MCF 10A (cell line): Measurements from ENCODE around the gene PLEKHM3. TPM values are rescaled to one million over a fixed set of nuclear protein-coding genes. Genes with fewer than 3 reads are reported as not detected.
A peak's percentile ranks its signal among the peaks of the same experiment; 100 is the strongest.

Experiments used
- BruUV-seq: library from RNA; stranded (reverse); fragments of 400-500 nt; replicated peaks from 2 replicates; lab custom pipeline; 2021; lab: Mats Ljungman, UMichigan
- CTCF ChIA-PET: fragments of 300-600 bp; sonication (Branson Sonifier 250); formaldehyde crosslinking; extraction: SDS; loops from one replicate; lab custom pipeline; 2021; ENCODE audit warnings: antibody characterized with exemption, inconsistent platforms; lab: Yijun Ruan, JAX
- POLR2A ChIA-PET: fragments of 300-600, 350-650 bp; sonication (Branson Sonifier 250); formaldehyde crosslinking; extraction: SDS; loops from one replicate; lab custom pipeline; 2020; ENCODE audit warnings: antibody characterized with exemption, inconsistent platforms; lab: Yijun Ruan, JAX
- DNase-seq: peaks from one replicate; pipeline ENCODE4 v3.0.0-alpha.2; 2018; ENCODE audit not compliant: unreplicated experiment
- H3K27ac Mint-ChIP-seq: one replicate; pipeline ENCODE4 v1.8.0; 2022; ENCODE audit warnings: mild to moderate bottlenecking, low read depth, mixed read lengths; ENCODE audit not compliant: unreplicated experiment
- H3K27me3 Mint-ChIP-seq: one replicate; pipeline ENCODE4 v1.8.0; 2022; ENCODE audit warnings: mixed read lengths; ENCODE audit not compliant: insufficient read depth, unreplicated experiment
- H3K36me3 Mint-ChIP-seq: one replicate; pipeline ENCODE4 v1.8.0; 2022; ENCODE audit warnings: mild to moderate bottlenecking, moderate library complexity, mixed read lengths; ENCODE audit not compliant: insufficient read depth, unreplicated experiment
- H3K4me1 Mint-ChIP-seq: one replicate; pipeline ENCODE4 v1.8.0; 2022; ENCODE audit warnings: mixed read lengths; ENCODE audit not compliant: insufficient read depth, unreplicated experiment
- H3K4me3 Mint-ChIP-seq: one replicate; pipeline ENCODE4 v1.8.0; 2022; ENCODE audit warnings: mild to moderate bottlenecking, moderate library complexity, mixed read lengths; ENCODE audit not compliant: unreplicated experiment
- H3K9me3 Mint-ChIP-seq: one replicate; pipeline ENCODE4 v1.8.0; 2022; ENCODE audit warnings: mixed read lengths; ENCODE audit not compliant: unreplicated experiment
- intact Hi-C: fragments of 100-400 bp; cut with micrococcal nuclease; formaldehyde crosslinking; loops from 2 replicates; pipeline ENCODE4 v1.14.1; 2022
- total RNA-seq: library from RNA; stranded (reverse); gene quantifications from 2 replicates; pipeline ENCODE4 v1.2.3, GENCODE V29; 2022
- TF ChIP-seq, protein P1 (sequence below): fragments of 200-600 bp; IDR thresholded peaks from one replicate; pipeline ENCODE4 v1.8.0; 2022; ENCODE audit warnings: antibody characterized with exemption, mild to moderate bottlenecking; ENCODE audit not compliant: unreplicated experiment

Gene PLEKHM3
- total RNA-seq, 1 experiment from 2014 or later = 5.4 TPM

DNA sequence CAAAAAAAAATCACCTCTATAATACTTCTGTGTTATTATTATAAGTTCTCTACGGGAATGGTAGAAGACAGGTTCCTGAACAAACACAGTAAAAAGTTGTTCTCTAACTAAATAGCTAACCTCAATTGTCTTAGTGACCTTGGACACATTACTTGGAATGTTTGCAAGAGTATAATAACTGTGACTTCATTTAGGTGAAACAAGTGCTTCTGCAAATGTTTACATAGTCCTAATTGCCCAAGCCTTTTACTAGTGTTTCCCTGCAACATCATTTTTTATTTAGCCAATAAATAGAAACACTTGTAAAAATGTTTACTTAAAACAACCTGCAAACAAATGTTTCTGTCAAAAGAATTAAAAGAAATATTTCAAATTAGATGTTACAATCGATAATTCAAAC, 9.9 kb downstream of the PLEKHM3 start:
- H3K27me3 Mint-ChIP-seq = no peaks in the 10 kb centered on the region
- no peak overlapping the region for H3K4me3 Mint-ChIP-seq
- no peaks in the 10 kb centered on the region for H3K4me1 Mint-ChIP-seq
- BruUV-seq = no TSS peak
- CTCF ChIA-PET = interaction anchor here (0.7 to 1.4 kb wide), 2 partner anchors 9 to 25 kb away, joined by 3 to 4 read pairs; no protein-coding TSS in a partner anchor
- no peak overlapping the region for H3K27ac Mint-ChIP-seq
- no peaks in the 10 kb centered on the region for H3K36me3 Mint-ChIP-seq
- no peak for DNase-seq
- TF ChIP-seq, protein P1, sequence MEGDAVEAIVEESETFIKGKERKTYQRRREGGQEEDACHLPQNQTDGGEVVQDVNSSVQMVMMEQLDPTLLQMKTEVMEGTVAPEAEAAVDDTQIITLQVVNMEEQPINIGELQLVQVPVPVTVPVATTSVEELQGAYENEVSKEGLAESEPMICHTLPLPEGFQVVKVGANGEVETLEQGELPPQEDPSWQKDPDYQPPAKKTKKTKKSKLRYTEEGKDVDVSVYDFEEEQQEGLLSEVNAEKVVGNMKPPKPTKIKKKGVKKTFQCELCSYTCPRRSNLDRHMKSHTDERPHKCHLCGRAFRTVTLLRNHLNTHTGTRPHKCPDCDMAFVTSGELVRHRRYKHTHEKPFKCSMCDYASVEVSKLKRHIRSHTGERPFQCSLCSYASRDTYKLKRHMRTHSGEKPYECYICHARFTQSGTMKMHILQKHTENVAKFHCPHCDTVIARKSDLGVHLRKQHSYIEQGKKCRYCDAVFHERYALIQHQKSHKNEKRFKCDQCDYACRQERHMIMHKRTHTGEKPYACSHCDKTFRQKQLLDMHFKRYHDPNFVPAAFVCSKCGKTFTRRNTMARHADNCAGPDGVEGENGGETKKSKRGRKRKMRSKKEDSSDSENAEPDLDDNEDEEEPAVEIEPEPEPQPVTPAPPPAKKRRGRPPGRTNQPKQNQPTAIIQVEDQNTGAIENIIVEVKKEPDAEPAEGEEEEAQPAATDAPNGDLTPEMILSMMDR = no peak
- intact Hi-C loops = no loop called here
- POLR2A ChIA-PET = interaction anchor here (0.7 to 1.4 kb wide), 3 partner anchors 9 to 55 kb away, joined by 3 to 6 read pairs (median 4); no protein-coding TSS in a partner anchor
- H3K9me3 Mint-ChIP-seq = no peaks in the 10 kb centered on the region

DNA sequence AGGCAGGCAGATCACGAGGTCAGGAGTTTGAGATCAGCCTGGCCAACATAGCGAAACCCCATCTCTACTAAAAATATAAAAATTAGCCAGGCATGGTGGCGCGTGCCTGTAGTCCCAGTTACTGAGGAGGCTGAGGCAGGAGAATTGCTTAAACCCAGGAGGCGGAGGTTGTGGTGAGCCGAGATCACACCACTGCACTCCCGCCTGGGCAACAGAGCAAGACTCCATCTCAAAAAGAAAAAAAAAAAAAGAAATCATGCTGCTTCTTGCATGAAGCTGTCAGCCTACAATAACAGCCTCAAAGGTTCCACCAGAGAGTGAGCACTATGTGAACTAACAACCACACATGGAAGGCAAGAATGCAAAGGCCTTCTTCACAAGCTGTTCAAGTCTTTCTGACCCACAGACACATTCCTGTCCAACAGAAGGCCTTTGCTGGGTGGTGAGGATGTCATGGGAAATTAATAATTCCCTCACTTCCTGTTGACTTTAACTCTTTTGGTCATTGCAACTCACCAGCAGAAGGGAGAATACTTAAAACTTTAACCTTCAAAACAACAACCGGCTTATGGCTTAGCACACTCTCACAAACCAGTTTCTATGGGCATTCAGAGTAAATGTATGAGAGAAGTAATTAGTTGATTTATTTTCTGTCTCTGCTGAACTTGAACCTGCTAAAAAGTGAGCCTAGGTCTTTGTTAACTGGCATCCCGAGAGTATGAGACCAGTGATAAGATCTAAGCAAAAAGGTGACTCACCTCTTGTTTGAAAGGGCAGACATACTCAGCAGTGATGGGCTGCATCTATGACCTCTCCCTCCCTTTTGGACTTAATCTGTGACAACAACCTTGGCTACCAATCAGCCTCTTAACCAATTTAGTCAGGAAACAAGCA, 11.8 kb downstream of the PLEKHM3 start:
- ChIA-PET POLR2A (interaction anchor here (0.7 to 1.9 kb wide), 3 partner anchors 12 to 76 kb away, joined by 3 to 8 read pairs (median 3); partner anchors contain the start of gene PLEKHM3), CTCF (no interaction called here)
- Mint-ChIP-seq H3K9me3 (no peaks in the 10 kb centered on the region), H3K27me3 (no peaks in the 10 kb centered on the region), H3K36me3 (no peaks in the 10 kb centered on the region), H3K27ac (no peak overlapping the region), H3K4me1 (no peaks in the 10 kb centered on the region), H3K4me3 (no peak overlapping the region)
- peak; percentile 25 for DNase-seq
- intact Hi-C loops = no loop called here
- TF ChIP-seq, protein P1 = no peak
- no TSS peak for BruUV-seq

DNA sequence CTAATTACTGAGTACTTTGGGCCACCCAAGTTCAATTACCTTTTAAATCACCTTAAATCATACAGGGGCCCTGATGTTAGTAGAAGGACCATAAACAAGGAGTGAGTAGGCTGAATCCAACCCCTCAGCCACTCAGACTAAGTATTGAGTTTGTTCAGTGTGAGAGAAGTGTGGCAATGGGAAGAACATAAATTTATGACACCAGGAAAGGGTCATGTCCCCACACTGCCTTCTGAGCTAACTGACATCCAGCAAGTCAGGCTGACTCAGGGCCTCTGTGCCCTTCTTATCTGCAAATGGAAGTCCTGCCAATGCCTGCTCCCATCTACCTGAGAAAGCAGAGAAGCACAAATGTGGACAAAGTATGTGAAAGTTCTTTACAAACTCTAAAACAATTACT, 12.9 kb downstream of the PLEKHM3 start:
- no peak overlapping the region for H3K27ac Mint-ChIP-seq
- H3K4me1 Mint-ChIP-seq = no peaks in the 10 kb centered on the region
- H3K4me3 Mint-ChIP-seq = no peak overlapping the region
- DNase-seq = no peak
- ChIA-PET POLR2A (interaction anchor here (0.7 to 1.9 kb wide), 2 partner anchors 13 to 387 kb away, joined by 3 to 8 read pairs; partner anchors contain the start of genes METTL21A and PLEKHM3), CTCF (interaction anchor here (1.6 kb wide), 1 partner anchor 14 kb away, joined by 4 read pairs; no protein-coding TSS in a partner anchor)
- TF ChIP-seq, protein P1 = no peak
- intact Hi-C loops = no loop called here
- BruUV-seq = no TSS peak
- H3K36me3 Mint-ChIP-seq = no peaks in the 10 kb centered on the region
- H3K9me3 Mint-ChIP-seq = no peaks in the 10 kb centered on the region
- no peaks in the 10 kb centered on the region for H3K27me3 Mint-ChIP-seq

DNA sequence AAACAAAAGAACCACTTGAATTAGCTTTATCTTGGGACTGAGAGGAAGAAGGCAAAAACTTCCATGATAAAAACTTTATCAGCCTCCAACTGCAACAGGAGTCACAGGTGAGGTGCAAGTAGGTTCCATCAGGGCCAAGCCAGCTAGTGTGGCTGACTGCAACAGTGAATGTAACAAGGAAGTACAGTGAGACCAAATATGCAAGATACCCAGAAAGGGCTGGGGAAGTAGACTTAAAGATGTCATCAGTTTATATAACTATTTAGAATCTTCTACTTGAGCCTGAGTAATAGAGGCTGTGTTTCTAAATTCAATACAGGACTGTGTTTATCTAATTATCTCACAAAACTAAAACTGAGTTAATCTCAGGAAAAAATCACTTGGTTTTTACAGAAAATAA, 14.8 kb downstream of the PLEKHM3 start:
- BruUV-seq = no TSS peak
- TF ChIP-seq, protein P1 = no peak
- Mint-ChIP-seq H3K9me3 (no peaks in the 10 kb centered on the region), H3K27ac (no peak overlapping the region), H3K4me3 (no peak overlapping the region), H3K27me3 (no peaks in the 10 kb centered on the region), H3K4me1 (peaks cover 16% of the 10 kb centered on the region), H3K36me3 (no peaks in the 10 kb centered on the region)
- intact Hi-C loops = no loop called here
- POLR2A ChIA-PET = interaction anchor here (0.7 to 5.9 kb wide), 2 partner anchors 15 to 59 kb away, joined by 3 to 35 read pairs; partner anchors contain the start of gene PLEKHM3
- CTCF ChIA-PET = no interaction called here
- DNase-seq = no peak
